ENCODE measurements around the gene MTUS2.

- TF ChIP-seq CTCF (conservative IDR thresholded peaks at IDR 0.05 in 1 of 2, IDR thresholded peaks at IDR 0.05 in 1 of 2; ENCODE audit: low read depth in 1 of 2, low read length in 2 of 2) (no peak), EZH2 (IDR thresholded peaks at IDR 0.05; ENCODE audit: low read length, missing control alignments) (no peak)
Measured at GRCh38 chr13:29453617-29454011, 633.5 kb downstream of the MTUS2 start.
